HG03460 (cell line): Measurements from ENCODE around the gene ZNF606.
A peak's percentile ranks its signal among the peaks of the same experiment; 100 is the strongest.
"Not testable (repeated sequence)": the region's sequence is repeated elsewhere in the genome, so short reads cannot be mapped to it uniquely, and the experiment has no call there.

Experiments
- ATAC-seq: cut with Tn5 transposase; IDR thresholded peaks from one replicate; pipeline ENCODE4 v1.9.1; 2021; ENCODE audit not compliant: unreplicated experiment

ZNF606 gene

DNA sequence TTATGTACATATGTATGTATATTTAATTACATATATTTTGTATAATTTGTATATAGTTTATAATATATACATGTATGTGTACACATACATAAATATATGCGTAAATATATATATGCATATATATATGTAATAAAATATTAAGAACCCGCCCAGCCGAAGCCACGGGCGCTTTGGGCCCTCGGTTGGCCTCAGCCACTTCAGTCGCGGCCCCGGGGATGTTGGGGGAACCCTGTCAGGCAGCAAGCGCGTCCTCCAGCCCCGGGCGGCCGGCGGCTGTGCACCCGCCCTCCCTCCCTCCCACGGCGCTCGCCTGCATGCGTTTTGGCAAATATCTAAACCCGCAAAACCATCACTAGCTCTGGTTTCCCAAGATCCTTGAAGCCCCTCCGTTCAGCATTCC lies 7.9 kb upstream of the ZNF606 start:
- ATAC-seq, result no peak

DNA sequence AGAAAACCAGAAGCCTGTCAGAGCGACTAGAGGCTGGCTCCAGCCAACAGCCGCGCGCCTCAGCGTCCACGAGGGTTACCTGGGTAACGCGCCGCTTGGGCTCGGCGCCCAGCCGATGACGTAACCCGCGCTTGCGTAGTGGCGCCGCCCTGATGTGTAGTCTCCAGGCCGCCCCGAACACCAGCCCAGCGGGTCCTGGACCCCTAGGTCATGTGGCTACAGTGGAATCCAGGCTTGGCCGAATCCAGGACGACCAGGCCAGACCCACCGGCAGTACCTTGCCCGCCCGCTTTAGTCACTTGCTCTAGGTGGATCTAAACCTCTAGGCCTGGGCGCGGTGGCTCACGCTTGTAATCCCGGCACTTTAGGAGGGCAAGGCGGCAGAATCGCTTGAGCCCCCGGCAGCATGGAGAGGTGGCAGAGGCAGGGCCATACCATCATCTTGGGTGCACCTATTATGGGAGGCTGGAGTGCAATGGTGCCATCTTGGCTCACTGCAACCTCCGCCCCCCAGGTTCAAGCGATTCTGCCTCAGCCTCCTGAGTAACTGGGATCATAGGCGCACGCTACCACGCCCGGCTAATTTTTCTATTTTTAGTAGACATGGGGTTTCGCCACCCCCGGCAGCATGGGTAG lies 7.2 kb upstream of the ZNF606 start:
- no peak for ATAC-seq

- no peak for ATAC-seq
Observed at GRCh38 chr19:58009301-58009665, 6.7 kb upstream of the ZNF606 start.

- ATAC-seq, result not testable (repeated sequence)
Observed at GRCh38 chr19:58008877-58009276, 6.3 kb upstream of the ZNF606 start.

GRCh38 chr19:58007285-58007684 lies 4.7 kb upstream of the ZNF606 start:
- no peak for ATAC-seq

GRCh38 chr19:58003174-58003828 lies 681 bp upstream of the ZNF606 start:
- ATAC-seq, result no peak

DNA sequence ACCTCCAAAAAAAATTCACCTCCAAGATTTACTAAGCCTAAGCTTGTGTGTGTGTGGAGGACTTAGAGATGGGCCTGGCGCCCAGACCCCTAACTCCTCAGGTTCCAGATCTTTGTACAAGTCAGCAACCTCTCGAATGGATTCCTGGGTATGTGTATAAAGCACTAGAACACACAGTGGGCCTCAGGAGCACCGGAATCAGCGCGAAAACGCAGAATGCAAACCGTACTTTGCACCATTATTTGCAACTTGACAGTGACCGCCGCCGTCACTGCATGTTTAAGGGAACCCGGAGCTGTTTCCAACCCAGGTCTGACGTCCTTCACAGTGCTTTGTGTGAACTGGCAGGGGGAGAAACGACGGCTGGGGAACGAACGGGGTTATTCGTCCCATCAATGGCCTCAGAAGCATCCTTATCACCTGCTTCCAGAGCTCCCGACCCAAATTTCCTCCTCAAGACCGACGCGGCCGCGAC lies 688 bp downstream of the ZNF606 start:
- peak; percentile 25 for ATAC-seq

GRCh38 chr19:58000677-58001076 lies 1.9 kb downstream of the ZNF606 start:
- ATAC-seq, result no peak

GRCh38 chr19:57992841-57993240 lies 9.8 kb downstream of the ZNF606 start:
- ATAC-seq, result no peak

GRCh38 chr19:57978586-57979289 lies 23.9 kb downstream of the ZNF606 start:
- ATAC-seq, result no peak

DNA sequence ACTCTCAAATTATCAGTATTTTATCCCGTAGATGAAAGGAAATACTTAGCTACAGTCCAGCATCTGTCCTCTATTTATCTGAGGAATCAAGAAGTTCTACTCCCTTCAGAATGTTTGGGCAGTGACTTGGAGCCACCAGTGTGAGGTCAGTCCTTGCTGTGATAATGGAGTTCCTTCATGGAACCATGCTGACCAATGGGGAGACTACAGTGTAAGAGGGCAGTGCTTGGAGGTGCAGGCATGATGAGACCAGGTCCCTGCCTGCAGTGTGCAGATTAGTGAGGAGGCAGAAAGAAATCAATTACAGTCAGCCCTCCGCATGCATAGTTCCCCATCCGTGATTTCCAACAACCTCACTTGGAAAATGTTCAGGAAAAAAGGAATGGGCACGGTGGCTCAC lies 28.2 kb downstream of the ZNF606 start, which contains the start of gene C19orf18:
Gene C19orf18, minus strand, starts transcription at position 101 of the 400 bp plus-strand sequence. CDS start 102 bp downstream, outside the sequence.
- no peak for ATAC-seq

GRCh38 chr19:57964761-57965160 lies 37.9 kb downstream of the ZNF606 start:
- no peak for ATAC-seq

GRCh38 chr19:57961785-57962184 lies 40.8 kb downstream of the ZNF606 start:
- ATAC-seq, result no peak

DNA sequence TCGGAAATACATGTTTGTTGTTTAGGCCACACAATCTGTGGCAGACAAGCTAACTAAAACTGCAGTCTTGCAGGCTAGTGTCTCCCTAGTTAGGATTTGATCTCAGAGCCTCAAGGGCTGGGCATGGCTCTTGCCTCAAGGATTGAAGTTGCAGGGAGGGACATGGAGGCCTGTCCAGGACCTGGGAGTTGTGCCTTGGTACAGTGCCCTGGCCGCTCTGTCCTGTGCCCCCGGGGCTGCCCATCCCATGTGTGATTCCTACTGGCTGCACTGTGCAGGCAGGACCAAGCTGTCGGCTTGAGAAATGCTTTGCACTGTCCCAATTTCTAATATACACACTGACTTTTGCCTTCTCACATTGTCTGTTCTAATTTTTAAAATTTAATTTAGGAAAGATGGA lies 47.6 kb downstream of the ZNF606 start:
- no peak for ATAC-seq

DNA sequence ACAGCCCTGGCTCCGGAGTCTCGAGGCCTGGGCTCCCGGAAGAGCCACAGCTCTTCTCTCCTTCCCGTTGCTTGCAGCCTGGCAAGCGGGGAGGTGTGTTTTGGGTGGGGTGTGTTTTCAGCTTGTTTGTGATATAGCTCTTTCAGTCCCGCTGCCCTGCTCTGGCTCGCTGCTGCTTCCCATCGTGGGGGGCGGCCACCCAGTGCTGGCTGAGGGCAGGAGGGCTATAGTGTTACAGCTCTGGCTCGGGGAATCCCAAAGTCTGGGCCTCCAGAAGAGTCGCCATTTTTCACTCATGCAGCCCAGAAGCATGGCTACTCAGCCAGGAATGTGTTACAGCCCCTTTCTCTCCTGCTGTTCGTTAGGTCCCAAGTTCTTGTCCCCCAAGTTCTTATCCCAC lies 52.9 kb downstream of the ZNF606 start:
- no peak for ATAC-seq

DNA sequence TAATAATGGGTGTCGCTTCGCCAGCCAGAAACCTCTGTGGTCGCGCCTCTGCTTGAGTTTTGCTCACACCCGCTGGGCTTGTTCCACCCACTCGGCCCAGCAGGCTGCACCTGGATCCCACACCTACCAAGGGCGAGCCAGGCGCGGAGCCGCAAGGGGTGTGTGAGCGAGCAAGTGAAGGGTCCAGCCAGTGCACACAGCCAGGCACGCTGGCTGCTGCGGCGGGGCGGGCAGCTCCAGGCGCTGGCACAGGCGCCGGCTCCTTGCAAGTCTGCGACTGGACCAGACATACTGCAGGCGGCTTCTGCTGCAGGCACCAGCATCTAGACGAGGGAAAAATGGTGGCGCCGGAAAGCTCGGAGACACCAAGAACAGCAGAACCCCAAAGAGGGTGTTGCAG lies 53.3 kb downstream of the ZNF606 start:
- no peak for ATAC-seq

DNA sequence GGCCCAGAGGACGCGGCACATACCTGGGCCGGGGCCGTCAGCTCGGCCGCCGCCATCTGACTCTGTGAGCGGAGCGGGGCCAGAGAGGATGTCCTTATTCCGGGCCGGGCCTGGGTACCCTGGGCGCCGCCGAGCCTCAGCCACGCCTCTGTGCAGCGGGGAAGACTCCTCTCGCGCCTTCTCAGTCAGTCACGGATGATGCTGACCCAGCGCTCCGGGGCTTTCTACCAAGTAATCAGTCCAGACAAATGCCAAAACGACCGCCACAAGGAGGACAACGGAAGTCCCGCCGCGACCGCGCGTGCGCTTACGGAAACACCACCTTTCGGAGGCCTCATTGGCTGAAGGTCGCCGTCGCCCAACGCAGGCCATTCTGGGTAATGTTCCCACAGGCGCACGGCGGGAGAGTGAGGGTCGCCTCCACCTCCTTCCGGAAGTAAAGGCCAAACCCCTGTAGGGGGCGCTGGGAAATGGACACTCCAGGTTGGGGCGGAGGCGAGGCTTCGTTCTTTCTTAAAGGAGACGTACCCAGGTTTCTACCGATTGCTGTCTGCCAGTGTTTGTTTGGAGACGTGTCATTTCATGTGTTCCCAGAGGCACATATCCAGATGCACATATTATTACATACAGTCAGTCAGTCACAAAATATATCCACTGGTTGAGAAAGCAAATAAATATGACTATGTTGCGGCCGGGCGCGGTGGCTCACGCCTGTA lies 55.0 kb downstream of the ZNF606 start, which contains the start of gene ZNF256:
Gene ZNF256, minus strand, starts transcription at position 288 of the 716 bp plus-strand sequence. Its CDS starts 232 bp downstream, at position 56.
- ATAC-seq, result peak; percentile 90

DNA sequence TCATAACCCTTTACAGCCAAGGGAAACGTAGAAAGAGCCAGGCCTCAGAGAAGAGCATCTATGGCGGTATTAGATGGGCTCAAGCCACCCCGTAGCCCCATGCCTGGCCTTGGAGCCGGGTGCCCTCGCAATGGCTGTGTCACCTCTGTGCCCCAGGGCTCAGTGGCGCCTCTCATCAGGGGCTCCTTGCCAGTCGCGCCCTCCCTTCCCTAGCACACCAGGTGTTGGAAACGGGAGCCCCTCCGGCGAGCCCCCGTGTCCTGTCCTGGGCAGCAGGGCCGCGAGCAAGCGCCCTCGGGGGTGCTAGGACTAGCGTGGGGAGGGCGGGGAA lies 55.6 kb downstream of the ZNF606 start:
- ATAC-seq, result no peak

DNA sequence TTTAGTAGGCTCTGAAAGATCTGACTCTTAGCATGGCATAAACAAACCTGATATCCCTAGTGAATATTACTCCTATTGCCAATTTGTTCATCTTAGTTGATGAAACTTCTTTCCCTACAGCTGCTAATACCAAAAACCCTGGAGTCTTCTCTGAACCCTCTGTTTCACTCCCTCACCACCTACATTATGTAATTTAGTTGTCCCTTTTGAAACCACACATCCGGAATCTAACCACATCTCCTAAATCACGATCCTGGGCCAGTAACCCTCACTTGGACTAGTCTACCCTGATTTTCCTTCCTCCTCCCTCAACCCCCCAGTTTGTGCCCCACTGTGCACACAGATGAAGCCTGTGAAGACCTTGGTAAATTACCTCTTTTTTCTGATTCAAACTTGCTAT lies 56.3 kb downstream of the ZNF606 start:
- no peak for ATAC-seq

GRCh38 chr19:57941593-57941992 lies 61.0 kb downstream of the ZNF606 start:
- no peak for ATAC-seq

DNA sequence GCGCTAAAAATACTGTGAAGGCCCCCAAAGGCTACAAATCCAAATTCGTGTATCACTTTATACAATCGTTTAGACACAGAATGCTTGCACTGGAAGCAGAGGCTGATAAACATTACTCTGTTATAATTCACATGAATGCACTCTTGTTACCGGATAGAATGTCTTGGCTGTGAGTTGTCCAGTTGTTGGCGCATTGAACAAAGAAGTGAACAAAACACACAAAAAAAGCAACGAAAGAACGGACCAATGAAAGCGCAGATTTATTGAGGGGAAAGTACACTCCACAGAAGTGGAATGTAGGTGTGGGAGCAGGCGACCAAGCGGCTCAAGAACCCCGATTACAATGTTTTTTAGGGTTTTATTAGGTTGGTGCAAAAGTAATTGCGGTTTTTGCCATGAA lies 66.9 kb downstream of the ZNF606 start:
- ATAC-seq, result no peak
